ENCODE data around the gene FOXP1.

The FOXP1 gene

GRCh38 chr3:71210257-71211007, 373.1 kb downstream of the FOXP1 start:
- DNase-seq (ENCODE audit: low spot score), result peak; percentile 74

- DNase-seq (ENCODE audit: low spot score), result no peak
These were observed 375.1 kb downstream of the FOXP1 start for GRCh38 chr3:71208211-71209095.

- no peak for DNase-seq (ENCODE audit: low spot score)
These were observed 375.9 kb downstream of the FOXP1 start for GRCh38 chr3:71207632-71208031.

- no peak for DNase-seq (ENCODE audit: low spot score)
These were observed 377.0 kb downstream of the FOXP1 start for GRCh38 chr3:71206305-71207165.

- no peak for DNase-seq (ENCODE audit: low spot score)
These were observed 379.6 kb downstream of the FOXP1 start for GRCh38 chr3:71203727-71204488.

- no peak for DNase-seq (ENCODE audit: low spot score)
These were observed 380.5 kb downstream of the FOXP1 start for GRCh38 chr3:71202848-71203533.

- peak; percentile 64 for DNase-seq (ENCODE audit: low spot score)
These were observed 381.6 kb downstream of the FOXP1 start for GRCh38 chr3:71201939-71202338.

- DNase-seq (ENCODE audit: low spot score), result no peak
These were observed 385.5 kb downstream of the FOXP1 start for GRCh38 chr3:71197841-71198565.

- peak; percentile 18 for DNase-seq (ENCODE audit: low spot score)
These were observed 388.0 kb downstream of the FOXP1 start for GRCh38 chr3:71195492-71195891.

- no peak for DNase-seq (ENCODE audit: low spot score)
These were observed 388.7 kb downstream of the FOXP1 start for GRCh38 chr3:71194785-71195184.

GRCh38 chr3:71191031-71191482, 392.5 kb downstream of the FOXP1 start:
- DNase-seq (ENCODE audit: low spot score), result no peak

GRCh38 chr3:71189480-71189879, 394.0 kb downstream of the FOXP1 start:
- peak; percentile 11 for DNase-seq (ENCODE audit: low spot score)

GRCh38 chr3:71187715-71188114, 395.8 kb downstream of the FOXP1 start:
- DNase-seq (ENCODE audit: low spot score), result no peak

- no peak for DNase-seq (ENCODE audit: low spot score)
These were observed 396.7 kb downstream of the FOXP1 start for GRCh38 chr3:71186801-71187200.

- peak; percentile 22 for DNase-seq (ENCODE audit: low spot score)
These were observed 397.6 kb downstream of the FOXP1 start for GRCh38 chr3:71185733-71186455.

GRCh38 chr3:71184252-71184651, 399.3 kb downstream of the FOXP1 start:
- no peak for DNase-seq (ENCODE audit: low spot score)

- no peak for DNase-seq (ENCODE audit: low spot score)
These were observed 400.0 kb downstream of the FOXP1 start for GRCh38 chr3:71183549-71183948.

- DNase-seq (ENCODE audit: low spot score), result no peak
These were observed 403.0 kb downstream of the FOXP1 start for GRCh38 chr3:71180524-71180923.

GRCh38 chr3:71177375-71177774, 406.2 kb downstream of the FOXP1 start:
- no peak for DNase-seq (ENCODE audit: low spot score)
